DND-41 (cell line): Measurements from ENCODE around the gene POLA1.

Source experiments
- CTCF ChIP-seq: IDR thresholded peaks from 2 replicates; pipeline ENCODE4 v1.5.1; 2012; ENCODE audit warnings: borderline replicate concordance, low read length, moderate library complexity, mild to moderate bottlenecking; ENCODE audit not compliant: poor library complexity, severe bottlenecking; ENCODE audit errors: extremely low read depth
- EZH2 ChIP-seq: IDR thresholded peaks from 3 replicates; pipeline ENCODE4 v1.6.1; 2012; ENCODE audit warnings: borderline replicate concordance, low read depth, mild to moderate bottlenecking, moderate library complexity, low read length, inconsistent platforms; ENCODE audit not compliant: severe bottlenecking

- TF ChIP-seq CTCF (no peak), EZH2 (no peak)
These were observed 206.5 kb downstream of the POLA1 start for GRCh38 chrX:24900234-24900633.
